HL-60/S4 (cell line): ENCODE measurements around the gene MMUT.
"Not testable (repeated sequence)": the region's sequence is repeated elsewhere in the genome, so short reads cannot be mapped to it uniquely, and the experiment has no call there.

Experiments used
- in situ Hi-C: fragments of 300-500 bp; cut with MboI; formaldehyde crosslinking; loops from 2 replicates; pipeline ENCODE4 v1.14.3; 2022; ENCODE audit warnings: low sequenced_read_pairs

MMUT gene

GRCh38 chr6:49462927-49463611 lies at the start of gene MMUT, which contains the start of gene CENPQ:
Gene MMUT, minus strand, starts transcription at chr6:49463253. Its CDS starts 3,787 bp downstream, at chr6:49459466.
Gene CENPQ, plus strand, starts transcription at chr6:49463370. Its CDS starts 6,807 bp downstream, at chr6:49470177.
- in situ Hi-C loops = no loop called here

GRCh38 chr6:49509342-49509741 lies 46.3 kb upstream of the MMUT start:
- in situ Hi-C loops = no loop called here

GRCh38 chr6:49506569-49507111 lies 43.6 kb upstream of the MMUT start:
- in situ Hi-C loops = no loop called here

- in situ Hi-C loops = no loop called here
These were observed 41.6 kb upstream of the MMUT start for GRCh38 chr6:49504666-49505065.

GRCh38 chr6:49499623-49500022 lies 36.6 kb upstream of the MMUT start, which contains the start of gene GLYATL3:
Gene GLYATL3, plus strand, starts transcription at chr6:49499923. Its CDS starts 12,068 bp downstream, at chr6:49511991.
- in situ Hi-C loops = no loop called here

- in situ Hi-C loops = no loop called here
These were observed 36.1 kb upstream of the MMUT start for GRCh38 chr6:49499126-49499525.

- in situ Hi-C loops = no loop called here
These were observed 34.3 kb upstream of the MMUT start for GRCh38 chr6:49497304-49497703.

GRCh38 chr6:49490633-49491032 lies 27.6 kb upstream of the MMUT start:
- in situ Hi-C loops = no loop called here

- in situ Hi-C loops = not testable (repeated sequence)
These were observed 20.3 kb upstream of the MMUT start for GRCh38 chr6:49483380-49483779.

GRCh38 chr6:49481846-49482245 lies 18.8 kb upstream of the MMUT start:
- in situ Hi-C loops = not testable (repeated sequence)

GRCh38 chr6:49479308-49479970 lies 16.4 kb upstream of the MMUT start:
- in situ Hi-C loops = no loop called here

- in situ Hi-C loops = not testable (repeated sequence)
These were observed 13.5 kb upstream of the MMUT start for GRCh38 chr6:49476564-49476963.

GRCh38 chr6:49468042-49468441 lies 5.0 kb upstream of the MMUT start:
- in situ Hi-C loops = no loop called here

- in situ Hi-C loops = no loop called here
These were observed 1.6 kb upstream of the MMUT start for GRCh38 chr6:49464691-49465090.

GRCh38 chr6:49463612-49463967 lies 537 bp upstream of the MMUT start:
- in situ Hi-C loops = no loop called here

GRCh38 chr6:49462599-49462926 lies 490 bp downstream of the MMUT start:
- in situ Hi-C loops = no loop called here

GRCh38 chr6:49462071-49462470 lies 982 bp downstream of the MMUT start:
- in situ Hi-C loops = no loop called here

GRCh38 chr6:49457771-49458170 lies 5.3 kb downstream of the MMUT start:
- in situ Hi-C loops = no loop called here

GRCh38 chr6:49454787-49455709 lies 8.0 kb downstream of the MMUT start:
- in situ Hi-C loops = no loop called here

- in situ Hi-C loops = no loop called here
These were observed 9.8 kb downstream of the MMUT start for GRCh38 chr6:49453221-49453620.

- in situ Hi-C loops = no loop called here
These were observed 32.2 kb downstream of the MMUT start for GRCh38 chr6:49430866-49431265.
